Astrocyte of the hippocampus (primary cell): ENCODE results near the gene AMIGO3.
A peak's percentile ranks its signal among the peaks of the same experiment; 100 is the strongest.
"Not testable (repeated sequence)": the region's sequence is repeated elsewhere in the genome, so short reads cannot be mapped to it uniquely, and the experiment has no call there.

Experiments used
- DNase-seq: peaks from one replicate; pipeline ENCODE4 v3.0.0; 2011; ENCODE audit warnings: low read depth, low spot score

The AMIGO3 gene

DNA sequence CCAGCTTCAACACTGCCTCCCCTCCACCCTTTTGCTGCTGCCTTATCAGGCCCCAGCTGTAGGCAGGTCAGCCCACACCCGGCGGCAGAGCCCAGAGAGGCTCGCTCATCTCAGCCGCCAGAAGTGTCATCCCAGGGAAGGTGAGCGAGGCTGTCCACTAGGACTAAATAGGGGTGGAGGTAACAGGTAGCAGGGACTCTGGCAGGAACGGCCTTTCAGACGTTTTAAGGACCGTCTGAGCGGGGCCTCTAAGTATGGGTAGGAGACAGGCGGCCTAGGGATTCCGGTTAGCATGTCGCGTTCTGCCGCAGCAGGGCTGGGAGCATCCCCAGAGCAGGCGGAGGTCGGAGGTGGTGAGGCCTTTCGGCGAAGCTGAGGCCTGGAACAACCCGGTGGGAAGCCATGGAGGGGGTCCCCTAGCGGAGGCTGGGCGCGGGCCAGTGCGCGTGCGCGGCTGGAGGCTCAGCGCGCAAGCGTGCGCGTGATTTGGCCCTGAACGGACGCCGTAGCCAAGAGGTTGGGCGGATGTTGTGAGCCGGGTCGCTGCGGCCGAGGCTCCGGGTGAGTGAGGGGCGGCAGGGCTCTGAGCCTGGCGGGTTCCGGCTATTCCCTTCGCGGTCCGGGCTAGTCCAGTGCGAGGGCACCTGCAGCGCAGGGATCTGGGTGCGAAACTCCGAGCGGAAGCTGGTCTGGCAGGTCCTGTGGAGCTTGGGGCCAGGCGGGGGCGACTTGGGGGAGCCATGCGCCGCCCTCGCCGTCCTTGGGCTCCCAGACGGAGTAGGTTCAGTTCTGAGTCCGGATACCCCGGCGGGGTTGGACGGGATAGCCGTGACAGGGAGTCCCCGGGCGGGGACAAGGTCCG is 30.2 kb downstream of the AMIGO3 start, which contains the start of the genes MST1 and RNF123:
Gene MST1 (minus strand): TSS at position 429 of the 862 bp plus-strand sequence. CDS start 783 bp downstream, outside the sequence.
Gene RNF123 (plus strand): TSS at position 512 of the 862 bp plus-strand sequence. CDS start 1,609 bp downstream, outside the sequence.
- peak; percentile 97 for DNase-seq

DNA sequence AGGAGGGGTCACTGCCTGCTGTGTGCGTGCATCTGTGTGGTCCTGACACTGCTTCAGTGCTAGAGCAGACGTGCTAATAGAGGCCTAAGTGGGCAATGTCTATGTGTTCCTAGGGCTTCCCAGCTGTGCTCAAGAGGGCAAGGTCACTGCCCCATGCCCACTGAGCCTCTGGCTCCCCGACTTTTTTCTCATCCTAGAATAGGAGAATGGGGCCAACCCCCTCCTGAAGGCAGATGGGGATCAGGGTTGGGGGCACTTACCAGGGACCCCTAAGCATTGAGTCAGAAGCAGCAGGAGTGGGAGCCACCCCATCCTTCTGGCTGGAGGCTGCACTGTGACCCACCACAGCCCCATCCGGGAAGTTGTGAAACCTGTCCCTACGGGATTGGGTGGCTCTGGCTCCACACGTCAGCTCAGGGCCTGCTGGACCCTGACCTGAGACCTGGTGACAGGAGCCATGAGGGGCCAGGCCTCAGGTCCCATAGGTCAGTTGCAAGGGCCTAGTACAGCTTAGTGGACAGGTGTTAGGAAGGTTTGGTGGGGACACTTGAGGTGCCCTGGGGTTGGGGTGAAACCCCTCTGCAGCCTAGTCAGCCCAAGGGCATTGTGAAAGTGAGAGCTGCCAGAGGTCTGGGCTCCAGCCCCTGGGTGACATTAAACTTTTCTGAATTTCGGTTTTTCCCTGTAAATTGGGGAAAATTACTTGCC is 31.0 kb downstream of the AMIGO3 start:
- DNase-seq = not testable (repeated sequence)

DNA sequence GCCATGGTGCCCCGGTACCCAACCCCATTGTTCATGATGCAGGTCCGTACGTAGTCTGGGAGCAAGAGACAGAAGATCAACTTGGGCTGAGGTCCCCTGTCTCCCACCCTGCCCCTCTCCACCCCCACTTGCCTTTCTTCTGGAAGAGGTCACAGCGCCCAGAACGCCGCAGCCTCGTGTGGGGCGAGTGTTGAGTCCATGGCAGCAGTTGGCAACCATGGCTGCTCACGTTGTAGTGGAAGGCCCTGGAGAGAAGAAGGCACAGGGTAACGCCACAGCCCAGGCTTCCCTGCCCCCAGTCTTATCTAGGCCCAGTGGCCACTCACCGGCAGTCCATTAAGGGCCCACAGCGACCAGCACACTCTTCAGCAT is 32.1 kb downstream of the AMIGO3 start:
- not testable (repeated sequence) for DNase-seq

DNA sequence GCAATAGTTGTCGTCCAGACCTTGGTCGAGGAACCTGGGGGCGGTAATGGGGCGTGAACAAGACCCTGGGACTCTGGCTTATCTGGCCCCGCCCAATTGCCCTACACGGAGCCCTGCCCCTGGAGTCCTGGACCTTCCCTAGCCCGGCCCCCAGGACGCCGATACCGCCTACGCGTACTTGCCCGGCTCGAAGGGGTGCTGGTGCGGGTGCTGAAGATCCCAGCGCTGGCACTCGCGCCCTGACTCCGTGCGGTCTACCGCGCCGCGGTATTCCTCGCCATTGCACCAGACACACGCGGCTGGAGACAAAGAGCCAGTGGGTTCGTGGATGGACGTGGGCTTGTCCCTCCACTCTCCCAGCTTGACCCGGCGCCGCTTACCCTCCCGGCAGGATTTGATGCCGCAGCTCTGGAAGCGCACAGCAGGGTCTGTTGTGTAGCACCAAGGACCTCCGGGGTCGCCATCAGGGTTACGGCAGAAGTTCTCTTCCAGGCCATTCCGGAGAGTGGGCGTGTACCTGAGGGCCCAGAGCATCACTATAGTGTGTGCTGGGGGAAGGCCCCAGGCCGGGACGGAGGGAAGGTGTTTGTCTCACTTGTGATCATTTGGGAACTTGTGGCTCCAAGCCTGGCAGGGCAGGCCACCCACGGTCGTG is 32.6 kb downstream of the AMIGO3 start:
- peak; percentile 67 for DNase-seq

DNA sequence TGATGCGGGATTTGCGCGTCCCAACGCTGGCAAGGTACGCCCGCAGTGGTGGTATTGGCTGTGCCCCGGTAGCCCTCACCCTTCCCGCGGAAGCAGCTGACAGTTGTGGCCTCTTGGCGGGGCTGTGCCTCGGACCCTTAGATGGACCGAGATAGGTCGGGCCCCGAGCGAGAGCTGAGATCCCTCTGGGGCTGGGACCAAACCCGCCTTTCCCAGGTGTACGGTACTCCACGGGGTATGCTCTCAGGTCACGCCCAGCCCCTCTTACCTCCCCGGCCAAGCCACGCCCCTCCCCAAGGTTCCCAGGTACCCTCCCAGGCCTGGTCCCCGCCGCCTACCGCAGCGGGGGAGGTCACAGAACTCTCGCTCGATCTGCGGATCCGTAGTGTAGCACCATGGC is 33.1 kb downstream of the AMIGO3 start:
- not testable (repeated sequence) for DNase-seq

DNA sequence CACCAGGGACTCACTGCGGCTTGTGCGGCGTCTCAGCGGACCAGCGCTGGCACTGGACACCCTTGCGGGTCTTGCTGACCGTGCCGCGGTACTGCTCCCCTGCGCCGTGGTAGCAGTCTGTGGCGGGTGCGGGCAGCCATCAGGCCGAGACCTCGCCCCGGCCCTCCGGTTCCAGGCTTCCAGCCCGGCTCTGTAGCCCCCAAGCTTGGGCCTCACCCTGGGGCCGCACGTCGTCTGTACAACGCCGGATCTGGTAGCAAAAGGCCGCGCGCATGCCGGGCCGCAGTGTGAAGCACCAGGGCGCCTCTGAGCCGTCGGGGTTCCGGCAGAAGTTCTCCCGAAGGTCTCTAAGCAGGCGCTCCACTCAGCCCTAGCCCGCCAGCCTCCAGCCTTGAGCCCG is 33.6 kb downstream of the AMIGO3 start:
- not testable (repeated sequence) for DNase-seq

DNA sequence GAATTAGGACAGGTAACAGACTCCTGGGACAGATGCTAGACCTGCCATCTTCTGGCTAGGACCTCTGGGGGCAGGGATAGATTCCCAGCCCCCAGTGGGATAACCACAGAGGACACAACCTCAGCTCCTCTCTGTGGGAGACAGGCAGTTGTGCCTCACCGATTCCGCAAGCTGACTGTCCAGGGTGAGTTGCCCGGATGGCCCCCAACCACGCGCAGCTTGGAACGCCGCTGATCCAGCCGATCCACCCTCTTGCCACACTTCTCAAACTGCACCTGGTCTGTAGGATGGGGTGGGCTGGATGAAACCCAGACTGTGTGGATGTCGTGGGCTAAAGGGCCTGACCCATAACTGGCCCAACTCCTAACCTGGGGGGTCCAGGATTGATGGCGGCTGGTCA is 34.4 kb downstream of the AMIGO3 start:
- not testable (repeated sequence) for DNase-seq

DNA sequence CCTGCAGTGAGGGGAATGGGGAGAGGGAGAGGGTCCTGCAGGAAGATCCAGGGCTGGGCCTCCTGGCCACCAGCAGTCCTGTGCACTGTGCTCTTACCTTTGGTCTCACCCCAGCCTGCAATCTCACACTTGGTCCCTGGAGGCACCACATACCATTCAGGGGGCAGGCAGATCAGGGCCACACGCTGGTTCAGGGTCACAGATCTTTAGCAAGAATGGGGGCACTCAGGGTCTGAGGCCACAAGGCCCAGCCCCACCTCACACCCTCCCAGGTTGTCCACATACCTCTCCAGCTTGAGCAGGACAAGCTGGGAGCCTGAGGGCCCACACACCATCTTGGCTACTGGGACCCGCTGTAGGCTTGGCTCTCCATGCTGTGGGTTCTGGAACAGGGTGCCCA is 35.0 kb downstream of the AMIGO3 start:
- DNase-seq = not testable (repeated sequence)

DNA sequence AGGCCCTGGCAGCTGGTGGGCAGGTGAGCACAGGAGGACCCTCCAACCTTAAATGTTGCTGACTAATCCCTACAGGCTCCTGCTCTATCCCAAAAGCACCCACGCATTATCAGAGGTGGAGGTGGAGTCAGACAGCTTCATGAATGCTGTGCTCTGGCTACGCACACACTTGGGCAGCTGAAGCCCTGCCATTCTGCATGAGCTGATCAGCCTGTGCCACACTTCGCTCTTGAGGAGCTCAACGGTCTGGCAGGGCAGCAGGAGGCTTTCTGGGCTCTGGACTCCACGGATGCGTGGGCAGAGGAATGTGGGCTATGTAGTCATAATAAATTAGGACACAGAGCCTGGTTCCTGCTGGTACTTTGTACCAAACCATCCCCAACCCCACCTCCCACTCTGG is 36.3 kb downstream of the AMIGO3 start:
- DNase-seq = no peak

DNA sequence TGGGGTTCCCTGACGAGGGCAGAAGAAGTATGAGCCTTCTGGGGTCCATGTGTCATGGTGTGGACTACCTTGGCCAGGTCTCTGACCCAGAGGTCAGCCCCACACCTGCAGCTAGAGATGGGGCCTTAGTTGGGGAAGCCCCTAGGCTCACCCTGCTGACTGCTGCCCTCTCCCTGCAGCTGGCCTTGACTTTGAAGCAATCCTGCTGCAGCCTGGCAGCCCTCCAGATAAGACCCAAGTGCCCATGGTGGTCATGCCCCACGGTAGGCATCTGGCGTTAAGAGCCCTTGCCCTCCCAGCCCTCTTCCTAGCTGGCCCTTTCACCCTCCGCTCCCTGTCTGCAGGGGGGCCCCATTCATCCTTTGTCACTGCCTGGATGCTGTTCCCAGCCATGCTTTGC is 37.9 kb downstream of the AMIGO3 start:
- no peak for DNase-seq

DNA sequence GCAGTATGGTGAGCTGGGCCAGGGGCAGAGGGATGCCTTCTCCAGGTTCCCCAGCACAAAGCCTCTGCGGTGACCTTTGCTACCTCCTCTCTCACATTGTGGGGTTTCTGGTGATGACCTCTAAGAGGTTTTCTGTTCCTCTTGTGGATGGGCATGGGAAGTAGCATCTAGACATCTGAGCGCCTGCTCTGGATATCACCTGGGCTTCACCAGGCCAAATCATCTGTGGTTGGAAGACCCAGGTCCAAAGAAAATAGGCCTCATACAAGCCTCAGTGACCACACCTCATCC is 38.3 kb downstream of the AMIGO3 start:
- no peak for DNase-seq

DNA sequence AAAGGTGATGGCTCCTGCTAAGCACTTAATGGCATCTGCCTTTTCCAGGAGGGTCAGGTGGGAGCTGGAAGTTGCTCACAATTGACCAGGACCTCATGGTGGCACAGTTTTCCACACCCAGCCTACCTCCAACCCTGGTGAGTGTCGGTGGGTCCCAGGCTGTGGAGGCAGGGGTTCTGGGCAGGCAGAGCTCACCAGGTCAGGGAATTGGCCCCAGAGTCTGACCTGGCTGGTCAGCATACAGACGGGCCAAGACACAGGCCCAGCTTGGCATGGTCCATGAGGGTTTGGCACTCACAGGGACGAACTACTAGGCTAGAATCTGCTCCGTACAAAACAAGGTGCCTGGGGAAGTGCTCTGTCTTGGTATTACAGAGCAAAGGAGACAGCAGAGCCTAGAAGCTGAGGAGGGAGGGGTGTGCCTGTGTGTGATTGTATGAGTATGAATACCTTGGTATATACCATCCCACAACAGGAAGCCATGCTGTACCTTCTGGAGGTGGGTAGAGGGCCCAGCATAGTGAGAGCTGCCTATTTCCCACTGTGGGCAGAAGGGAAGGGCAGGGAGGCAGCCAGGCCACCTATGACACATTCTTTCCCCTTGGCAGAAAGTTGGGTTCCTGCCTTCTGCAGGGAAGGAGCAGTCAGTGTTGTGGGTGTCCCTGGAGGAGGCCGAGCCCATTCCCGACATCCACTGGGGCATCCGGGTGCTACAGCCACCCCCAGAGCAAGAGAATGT is 38.8 kb downstream of the AMIGO3 start:
- DNase-seq = no peak

DNA sequence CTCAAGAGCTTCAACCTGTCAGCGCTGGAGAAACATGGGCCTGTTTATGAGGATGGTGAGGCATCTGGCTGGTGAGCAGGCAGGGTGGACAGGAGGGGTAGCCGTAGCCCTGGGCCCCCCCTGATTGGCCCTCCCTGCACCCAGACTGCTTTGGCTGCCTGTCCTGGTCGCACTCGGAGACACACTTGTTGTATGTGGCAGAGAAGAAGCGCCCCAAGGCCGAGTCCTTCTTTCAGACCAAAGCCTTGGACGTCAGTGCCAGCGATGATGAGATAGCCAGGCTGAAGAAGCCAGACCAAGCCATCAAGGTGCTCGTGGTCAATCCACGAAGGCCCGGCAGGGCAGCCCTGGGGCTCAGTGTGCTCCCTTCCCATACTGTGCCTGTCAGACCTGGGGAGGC is 43.6 kb downstream of the AMIGO3 start:
- DNase-seq = no peak

DNA sequence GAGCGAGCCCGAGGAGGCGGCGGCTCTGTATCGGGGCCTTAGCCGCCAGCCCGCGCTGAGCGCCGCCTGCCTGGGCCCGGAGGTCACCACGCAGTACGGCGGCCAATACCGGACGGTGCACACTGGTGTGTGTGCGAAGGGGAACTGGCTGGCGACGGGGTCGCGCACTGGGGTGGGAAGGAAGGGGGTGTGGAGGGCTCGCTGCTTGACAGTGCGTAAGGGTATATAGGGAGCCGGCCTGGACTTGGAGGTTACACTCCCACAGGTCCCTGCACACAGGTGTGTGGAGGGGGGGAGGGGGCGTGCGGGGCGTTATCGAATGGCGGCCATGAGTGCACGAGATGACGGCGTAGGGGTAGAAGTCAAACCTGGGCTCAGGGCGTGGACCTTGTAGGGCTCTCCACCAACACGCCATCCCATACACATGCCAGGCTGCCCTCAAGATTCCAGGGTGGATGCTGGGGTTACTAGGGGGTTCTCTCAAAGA is 44.9 kb downstream of the AMIGO3 start:
- DNase-seq = no peak

DNA sequence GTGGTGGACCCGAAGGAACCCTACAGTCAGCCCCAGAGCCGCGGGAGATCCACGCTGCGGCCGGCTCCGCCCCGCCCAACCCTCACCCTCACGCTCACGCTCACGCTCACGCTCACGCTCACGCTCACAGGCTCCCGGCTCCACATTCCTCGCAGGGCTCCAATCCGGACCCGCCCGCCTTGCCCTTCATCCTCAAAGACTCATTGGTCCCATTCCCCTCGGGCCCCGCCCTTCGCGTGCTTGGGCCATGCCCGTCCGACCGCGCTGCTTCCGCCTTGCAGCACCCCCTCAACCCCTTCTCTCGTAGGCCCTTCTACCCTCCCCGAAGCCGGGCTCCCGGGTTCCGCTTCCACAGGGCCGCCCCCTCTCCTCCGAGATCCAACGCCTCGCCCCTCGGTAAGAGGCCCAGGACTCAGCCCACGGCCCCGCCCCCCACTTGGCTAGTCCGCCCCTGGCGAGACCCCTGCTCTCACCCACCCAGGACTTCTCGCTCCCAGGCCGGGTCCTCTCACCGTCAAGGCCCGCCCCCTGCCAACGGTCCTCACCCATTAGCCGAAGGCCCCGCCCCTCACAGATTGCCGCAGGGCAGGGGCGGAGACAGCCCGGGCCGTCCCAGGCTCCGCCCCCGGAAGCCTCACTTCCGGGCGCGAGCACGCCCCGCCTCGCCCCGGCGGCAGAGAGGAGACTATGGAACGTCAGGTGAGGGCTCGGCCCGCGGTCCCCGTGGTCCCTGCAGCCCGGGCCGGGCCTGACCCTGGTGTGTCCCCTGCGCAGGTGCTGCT is 45.6 kb downstream of the AMIGO3 start, which contains the start of gene APEH:
Gene APEH (plus strand): TSS at position 637 of the 782 bp plus-strand sequence. CDS start 51 bp downstream, at position 688.
- peak; percentile 99 for DNase-seq

DNA sequence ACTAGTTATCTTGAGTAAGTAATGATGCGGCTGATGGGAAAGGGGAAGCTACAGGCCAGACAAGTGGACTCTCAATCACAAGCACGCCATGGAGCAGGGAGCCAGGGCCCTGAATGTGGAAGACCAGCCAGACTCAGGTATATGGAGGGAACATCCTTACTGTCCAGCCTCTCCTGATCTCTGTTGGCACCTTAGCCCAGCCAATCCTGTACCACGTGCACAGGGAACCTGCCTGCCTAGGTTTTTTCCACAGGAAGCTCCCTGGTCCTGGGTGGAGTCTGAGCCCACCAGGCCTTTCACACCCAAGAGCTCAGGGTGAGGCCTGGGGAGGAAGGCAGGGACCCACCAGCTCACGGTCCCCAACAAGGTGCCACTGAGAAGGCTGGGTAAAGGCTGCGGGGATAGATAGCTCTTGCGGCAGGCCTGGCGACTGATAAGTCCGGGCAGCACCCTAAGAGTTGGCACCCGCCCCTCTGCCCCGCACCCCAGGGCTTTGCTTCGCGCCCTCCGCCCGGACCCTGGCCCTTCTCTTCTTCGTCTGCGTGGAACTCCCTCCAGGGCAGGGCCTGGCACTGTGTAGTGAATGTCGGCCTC is 46.3 kb downstream of the AMIGO3 start:
- DNase-seq = no peak

DNA sequence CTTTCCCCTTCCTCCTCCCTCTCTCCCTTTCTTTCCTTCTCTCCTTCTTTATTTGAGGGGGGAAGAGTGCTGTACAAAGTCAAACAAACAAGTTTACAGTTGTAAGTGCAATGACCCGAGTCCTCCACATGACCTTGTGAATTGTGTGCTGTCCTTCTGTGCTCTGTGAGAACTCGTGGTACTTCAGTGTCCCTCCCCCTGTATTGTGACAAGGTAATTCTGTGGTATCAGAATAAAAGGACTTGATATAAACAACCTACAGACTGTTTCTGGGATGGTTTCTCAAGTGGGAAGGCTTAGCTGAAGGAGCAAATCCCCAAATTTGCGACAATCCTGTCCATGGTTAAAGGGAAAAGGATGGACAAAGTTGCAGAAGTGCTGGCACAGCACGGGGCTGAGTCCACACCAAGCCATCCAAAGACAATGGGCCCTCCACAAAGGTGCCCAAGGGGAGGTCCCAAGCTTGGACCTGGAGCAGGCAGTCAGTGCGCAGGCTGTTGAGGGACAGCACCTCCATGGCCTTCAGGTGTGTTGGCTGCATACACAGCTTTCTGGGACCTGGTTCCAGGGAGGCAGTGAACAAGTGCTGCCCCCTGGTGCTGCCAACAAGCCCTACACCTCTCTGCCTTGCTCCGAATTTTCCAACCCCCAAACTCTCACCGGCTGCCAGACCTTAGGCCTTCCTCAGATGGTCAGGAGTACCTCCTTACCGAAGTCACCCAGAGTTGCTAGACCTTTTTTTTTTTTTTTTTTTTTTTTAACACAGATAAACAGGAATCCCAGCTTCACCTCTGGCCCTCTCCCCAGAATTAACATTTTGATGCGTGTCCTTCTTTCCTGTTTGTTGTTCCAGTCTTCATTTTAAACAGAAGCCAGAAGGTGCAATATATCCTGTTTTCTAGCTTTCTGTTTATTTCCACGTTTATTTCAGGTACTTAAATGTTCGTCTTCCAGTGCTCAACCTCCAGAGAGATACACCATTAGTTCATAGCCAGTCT is 47.9 kb downstream of the AMIGO3 start:
- peak; percentile 85 for DNase-seq

DNA sequence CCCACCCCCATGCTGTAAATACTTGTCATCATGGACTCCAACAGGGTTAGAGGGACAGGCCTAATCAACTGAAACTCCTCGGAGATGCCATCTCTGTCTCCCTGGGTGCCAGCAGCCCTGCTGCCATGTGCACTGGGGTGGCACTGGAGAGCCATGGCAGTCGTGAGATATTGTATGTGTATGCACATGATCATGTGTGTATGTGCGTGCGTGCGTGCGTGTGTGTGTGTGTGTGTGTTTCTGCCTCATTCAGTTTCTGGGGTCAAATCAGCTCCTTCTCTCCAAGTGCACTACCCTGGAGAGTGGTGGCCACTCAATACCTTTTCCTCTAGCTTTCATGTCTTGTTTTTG is 48.6 kb downstream of the AMIGO3 start:
- DNase-seq = no peak

DNA sequence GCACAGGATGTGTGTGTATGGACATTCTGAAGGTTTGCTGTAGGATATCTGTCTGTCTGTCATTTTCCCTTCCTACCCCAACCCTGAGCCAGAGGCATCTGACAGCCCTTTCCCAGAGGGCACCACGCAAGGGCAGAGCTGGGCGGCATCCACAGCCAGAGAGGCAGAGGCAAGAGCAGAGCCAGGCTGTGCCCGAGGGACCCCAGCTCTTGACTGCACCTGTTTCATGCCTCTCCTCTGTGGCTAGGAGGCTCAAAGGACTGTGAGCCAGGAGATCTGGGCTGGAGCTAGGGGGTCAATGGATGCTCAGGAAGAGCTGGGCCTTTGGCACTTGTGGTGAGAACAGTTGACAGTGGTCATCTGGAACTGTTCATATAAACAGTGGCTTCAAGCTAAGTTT is 50.1 kb downstream of the AMIGO3 start:
- no peak for DNase-seq
